GM19372 (cell line): ENCODE measurements around the gene GLI1.
"Not testable (repeated sequence)": the region's sequence is repeated elsewhere in the genome, so short reads cannot be mapped to it uniquely, and the experiment has no call there.

Experiments
- ATAC-seq: cut with Tn5 transposase; IDR thresholded peaks from one replicate; pipeline ENCODE4 v1.9.1; 2021; ENCODE audit warnings: mild to moderate bottlenecking, low read depth, moderate library complexity; ENCODE audit not compliant: unreplicated experiment

The GLI1 gene

GRCh38 chr12:57439762-57440266 is 19.8 kb upstream of the GLI1 start:
- ATAC-seq: no peak

- ATAC-seq: not testable (repeated sequence)
Observed at GRCh38 chr12:57441393-57441792, 18.2 kb upstream of the GLI1 start.

- ATAC-seq: no peak
Observed at GRCh38 chr12:57441846-57442427, 17.6 kb upstream of the GLI1 start.

- not testable (repeated sequence) for ATAC-seq
Observed at GRCh38 chr12:57444337-57444736, 15.2 kb upstream of the GLI1 start.

GRCh38 chr12:57444744-57445143 is 14.8 kb upstream of the GLI1 start:
- no peak for ATAC-seq

GRCh38 chr12:57446292-57446960 is 13.2 kb upstream of the GLI1 start:
- no peak for ATAC-seq

- no peak for ATAC-seq
Observed at GRCh38 chr12:57448669-57449068, 10.9 kb upstream of the GLI1 start.

- ATAC-seq: no peak
Observed at GRCh38 chr12:57449375-57449774, 10.2 kb upstream of the GLI1 start.

- ATAC-seq: no peak
Observed at GRCh38 chr12:57450057-57450456, 9.5 kb upstream of the GLI1 start.

GRCh38 chr12:57451233-57451778 is 8.3 kb upstream of the GLI1 start:
- no peak for ATAC-seq

- no peak for ATAC-seq
Observed at GRCh38 chr12:57452181-57452936, 7.2 kb upstream of the GLI1 start.

- ATAC-seq: no peak
Observed at GRCh38 chr12:57452937-57453509, 6.6 kb upstream of the GLI1 start.

- ATAC-seq: no peak
Observed at GRCh38 chr12:57454213-57454565, 5.4 kb upstream of the GLI1 start.

GRCh38 chr12:57454566-57455373 is 4.8 kb upstream of the GLI1 start, which contains the start of gene INHBE:
INHBE (plus strand) TSS chr12:57455307; CDS start chr12:57455537, 230 bp downstream.
- ATAC-seq: no peak

GRCh38 chr12:57455374-57456144 is 4.0 kb upstream of the GLI1 start:
- ATAC-seq: no peak

GRCh38 chr12:57456145-57456700 is 3.4 kb upstream of the GLI1 start:
- no peak for ATAC-seq

- no peak for ATAC-seq
Observed at GRCh38 chr12:57456737-57457490, 2.7 kb upstream of the GLI1 start.

- no peak for ATAC-seq
Observed at GRCh38 chr12:57458665-57459054, 925 bp upstream of the GLI1 start.
